Erythroblast (primary cell): ENCODE measurements around the gene TNFSF15.

Experiments
- GATA1 ChIP-seq: IDR thresholded peaks from 2 replicates; pipeline ENCODE4 v1.6.1; 2011; ENCODE audit warnings: low read depth, mild to moderate bottlenecking, control low read depth, low read length, moderate library complexity
- POLR2A ChIP-seq: IDR thresholded peaks from 2 replicates; pipeline ENCODE4 v1.6.1; 2011; ENCODE audit warnings: mild to moderate bottlenecking, low read length

DNA sequence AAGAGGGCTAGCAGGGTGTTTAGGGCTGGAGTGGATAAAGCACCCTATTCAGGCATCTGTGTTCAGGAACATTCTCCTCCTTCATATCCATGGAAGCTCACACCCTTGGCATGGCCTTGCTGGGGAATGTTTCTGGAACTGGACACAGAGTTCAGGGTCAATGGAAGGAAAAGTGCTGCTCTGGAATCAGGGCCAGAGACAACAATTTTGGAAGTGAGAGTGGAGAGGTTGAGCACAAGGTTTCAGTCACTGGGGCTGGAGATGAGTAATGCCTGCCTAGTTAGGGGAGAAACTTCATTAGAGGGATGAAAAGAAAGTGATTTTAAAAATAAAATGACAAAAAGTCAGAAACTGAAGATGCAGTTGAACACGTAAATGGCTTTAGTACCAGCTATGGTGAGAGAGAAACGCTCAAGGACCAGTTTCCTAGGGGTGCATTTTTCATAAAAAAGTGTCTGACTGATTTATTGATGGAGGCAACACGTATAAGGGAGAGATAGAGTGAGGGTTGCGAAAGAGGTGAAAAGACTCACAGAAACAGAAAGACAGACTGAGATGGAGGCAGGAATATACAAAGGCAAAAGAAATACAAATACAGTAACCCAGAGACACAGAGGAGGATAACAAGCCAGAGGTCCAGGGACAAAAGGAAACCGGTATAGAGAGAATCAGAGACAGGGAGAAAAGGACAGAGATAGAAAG is 8.0 kb upstream of the TNFSF15 start:
- TF ChIP-seq POLR2A (no peak), GATA1 (no peak)
